Keratinocyte (primary cell): Measurements from ENCODE around the gene RUFY3. TPM values are rescaled to one million over a fixed set of nuclear protein-coding genes. Genes with fewer than 3 reads are reported as not detected.
"Not testable (repeated sequence)": the region's sequence is repeated elsewhere in the genome, so short reads cannot be mapped to it uniquely, and the experiment has no call there.

ENCODE experiments used
- DNase-seq: peaks from one replicate; pipeline ENCODE4 v3.0.0-alpha.2; 2011; ENCODE audit warnings: low read depth, missing footprints, low spot score
- FAIRE-seq: peaks from 2 replicates; lab custom pipeline; 2011; peaks lifted over from hg19 to GRCh38; lab: Jason Lieb, UNC
- H2AFZ ChIP-seq: 2 replicates; pipeline ENCODE4 v1.6.0; 2012; ENCODE audit warnings: low read length, control low read depth, inconsistent platforms; ENCODE audit not compliant: control insufficient read depth
- H3K27ac ChIP-seq: 2 replicates; pipeline ENCODE4 v1.5.1; 2011; ENCODE audit warnings: low read length; ENCODE audit not compliant: control insufficient read depth, insufficient read depth
- H3K27me3 ChIP-seq: 3 replicates; pipeline ENCODE4 v1.6.0; 2011; ENCODE audit warnings: low read length; ENCODE audit not compliant: control insufficient read depth, insufficient read depth; ENCODE audit errors: extremely low read depth
- H3K36me3 ChIP-seq, 2 experiments: 2 replicates in 1 of 2; 3 replicates in 1 of 2; pipeline ENCODE4 v1.5.1; 2011; ENCODE audit warnings: low read length in 2 of 2, mild to moderate bottlenecking in 1 of 2; ENCODE audit not compliant: control insufficient read depth in 2 of 2, insufficient read depth in 2 of 2; ENCODE audit errors: extremely low read depth in 1 of 2
- H3K4me1 ChIP-seq: 3 replicates; pipeline ENCODE4 v1.5.1; 2011; ENCODE audit warnings: low read length; ENCODE audit not compliant: control insufficient read depth, insufficient read depth; ENCODE audit errors: extremely low read depth
- H3K4me2 ChIP-seq: 3 replicates; pipeline ENCODE4 v1.6.0; 2011; ENCODE audit warnings: low read depth, low read length; ENCODE audit not compliant: control insufficient read depth, insufficient read depth; ENCODE audit errors: extremely low read depth
- H3K4me3 ChIP-seq, 3 experiments: fragments of 200-600 bp in 1 of 3; sonication (generic) in 1 of 3; 2 replicates in 2 of 3; 3 replicates in 1 of 3; pipeline ENCODE4 v1.5.1; 2011 to 2016; ENCODE audit warnings: low read length in 3 of 3, mild to moderate bottlenecking in 3 of 3, control low read depth in 2 of 3, inconsistent platforms in 1 of 3, low read depth in 1 of 3, mixed read lengths in 1 of 3, mixed run types in 1 of 3, moderate library complexity in 1 of 3; ENCODE audit not compliant: control insufficient read depth in 2 of 3, insufficient read depth in 2 of 3; ENCODE audit errors: extremely low read depth in 1 of 3
- H3K79me2 ChIP-seq: 2 replicates; pipeline ENCODE4 v1.6.0; 2012; ENCODE audit warnings: low read length; ENCODE audit not compliant: control insufficient read depth, insufficient read depth
- H3K9ac ChIP-seq: 3 replicates; pipeline ENCODE4 v1.6.0; 2011; ENCODE audit warnings: low read length; ENCODE audit not compliant: control insufficient read depth, insufficient read depth; ENCODE audit errors: extremely low read depth
- H3K9me1 ChIP-seq: 3 replicates; pipeline ENCODE4 v1.6.0; 2011; ENCODE audit warnings: low read length; ENCODE audit not compliant: control insufficient read depth, insufficient read depth; ENCODE audit errors: extremely low read depth
- H3K9me3 ChIP-seq: 2 replicates; pipeline ENCODE4 v1.5.1; 2012; ENCODE audit warnings: low read depth, low read length; ENCODE audit not compliant: control insufficient read depth
- H4K20me1 ChIP-seq: 3 replicates; pipeline ENCODE4 v1.6.0; 2011; ENCODE audit warnings: low read length; ENCODE audit not compliant: control insufficient read depth, insufficient read depth; ENCODE audit errors: extremely low read depth
- EZH2 ChIP-seq: IDR thresholded peaks from one replicate; pipeline ENCODE4 v1.6.1; 2012; ENCODE audit warnings: inconsistent platforms, mild to moderate bottlenecking, low read length, moderate library complexity
- dilution Hi-C: fragments of 300-500 bp; cut with MboI; formaldehyde crosslinking; loops from one replicate; pipeline ENCODE4 v1.7.0; 2020; ENCODE audit warnings: low sequenced_read_pairs; ENCODE audit not compliant: extremely low pct_ligation_motif_present
- polyA plus RNA-seq, 5 experiments: library from polyadenylated mRNA; depleted of rRNA in 3 of 5; stranded (reverse) in 3 of 5; stranded (forward) in 1 of 5; unstranded in 1 of 5; fragments of >200 nt; gene quantifications; 1 replicate in 1 of 5; 2 replicates in 3 of 5; 3 replicates in 1 of 5; pipeline versions ENCODE4 v1.2.1 to v1.2.3, GENCODE V29; 2011 to 2012; ENCODE audit warnings: missing spikeins in 2 of 5, low read depth in 1 of 5, low replicate concordance in 1 of 5
- TF ChIP-seq, protein P1 (sequence below), 3 experiments: IDR thresholded peaks in 1 of 3; conservative IDR thresholded peaks in 1 of 3; optimal IDR thresholded peaks in 1 of 3; 2 replicates in 2 of 3; 3 replicates in 1 of 3; pipeline versions ENCODE3 to v1.5.1; 2011; ENCODE audit warnings: low read length in 3 of 3, mild to moderate bottlenecking in 3 of 3, moderate library complexity in 2 of 3, control low read depth in 1 of 3, inconsistent platforms in 1 of 3; ENCODE audit not compliant: insufficient read depth in 2 of 3; ENCODE audit errors: extremely low read depth in 1 of 3

The RUFY3 gene
- polyA plus RNA-seq, 1 donor (not counting 4 experiments of a cell fraction or from before 2014, with no cell fraction given): 18.9 TPM

DNA sequence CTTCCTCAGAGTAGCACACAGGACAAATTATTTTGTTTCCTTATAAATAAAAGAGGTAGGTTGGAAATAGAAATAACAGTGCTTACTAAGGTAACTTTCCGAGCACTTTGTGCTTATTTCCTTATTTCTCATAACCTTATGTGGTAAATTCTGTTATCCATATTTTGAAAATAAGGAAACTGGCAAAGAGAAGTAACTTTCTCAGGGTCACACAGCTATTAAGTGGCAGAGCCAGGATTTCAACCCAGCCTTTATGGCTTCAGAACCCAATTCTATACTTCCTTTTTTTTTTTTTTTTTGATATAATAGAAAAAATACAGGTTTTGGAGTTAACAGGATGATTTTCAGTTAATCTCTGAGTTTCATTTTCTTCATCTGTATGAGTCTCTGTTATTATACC, 30.1 kb upstream of the RUFY3 start:
- Histone ChIP-seq H3K4me2 (no peak overlapping the region), H3K36me3 (peaks cover 0 to 5% of the 10 kb centered on the region in 2 experiments)
- DNase-seq: no peak

DNA sequence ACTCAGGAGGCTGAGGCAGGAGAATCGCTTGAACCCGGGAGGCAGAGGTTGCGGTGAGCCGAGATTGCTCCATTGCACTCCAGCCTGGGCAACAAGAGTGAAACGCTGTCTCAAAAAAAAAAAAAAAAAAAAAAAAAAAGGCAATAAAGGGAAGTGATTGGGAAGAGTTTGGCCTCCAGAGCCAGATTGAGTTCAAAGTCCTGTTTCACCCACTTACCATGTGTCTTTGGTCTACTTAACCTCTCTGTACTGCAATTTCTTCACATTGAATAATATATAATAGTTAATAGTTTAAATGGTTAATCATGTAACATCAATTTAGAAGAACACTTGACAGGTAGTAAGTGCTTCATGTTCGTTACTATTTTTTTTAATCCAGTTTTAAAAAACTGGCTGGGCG, 27.1 kb upstream of the RUFY3 start:
- FAIRE-seq, H2AFZ ChIP-seq, DNase-seq, H4K20me1 ChIP-seq, H3K27me3 ChIP-seq, H3K4me2 ChIP-seq, H3K9me3 ChIP-seq, H3K27ac ChIP-seq, H3K9me1 ChIP-seq, H3K36me3 ChIP-seq, H3K4me3 ChIP-seq, dilution Hi-C loops, H3K9ac ChIP-seq: not testable (repeated sequence)
- H3K4me1 ChIP-seq: peaks cover 11% of the 10 kb centered on the region
- peaks cover 26% of the 10 kb centered on the region for H3K79me2 ChIP-seq

More for the DNA sequence above, 30.1 kb upstream of the RUFY3 start:
- peaks cover 19% of the 10 kb centered on the region for H3K4me1 ChIP-seq
- H3K27me3 ChIP-seq: no peaks in the 10 kb centered on the region
- H3K9me3 ChIP-seq: no peaks in the 10 kb centered on the region
- no peak overlapping the region for H3K9ac ChIP-seq
- no peaks in the 10 kb centered on the region for H4K20me1 ChIP-seq
- FAIRE-seq: no peak
- no peak overlapping the region for H2AFZ ChIP-seq
- no peak overlapping the region for H3K4me3 ChIP-seq
- H3K79me2 ChIP-seq: peaks cover 39% of the 10 kb centered on the region
- no peak for TF ChIP-seq EZH2
- TF ChIP-seq, protein P1, sequence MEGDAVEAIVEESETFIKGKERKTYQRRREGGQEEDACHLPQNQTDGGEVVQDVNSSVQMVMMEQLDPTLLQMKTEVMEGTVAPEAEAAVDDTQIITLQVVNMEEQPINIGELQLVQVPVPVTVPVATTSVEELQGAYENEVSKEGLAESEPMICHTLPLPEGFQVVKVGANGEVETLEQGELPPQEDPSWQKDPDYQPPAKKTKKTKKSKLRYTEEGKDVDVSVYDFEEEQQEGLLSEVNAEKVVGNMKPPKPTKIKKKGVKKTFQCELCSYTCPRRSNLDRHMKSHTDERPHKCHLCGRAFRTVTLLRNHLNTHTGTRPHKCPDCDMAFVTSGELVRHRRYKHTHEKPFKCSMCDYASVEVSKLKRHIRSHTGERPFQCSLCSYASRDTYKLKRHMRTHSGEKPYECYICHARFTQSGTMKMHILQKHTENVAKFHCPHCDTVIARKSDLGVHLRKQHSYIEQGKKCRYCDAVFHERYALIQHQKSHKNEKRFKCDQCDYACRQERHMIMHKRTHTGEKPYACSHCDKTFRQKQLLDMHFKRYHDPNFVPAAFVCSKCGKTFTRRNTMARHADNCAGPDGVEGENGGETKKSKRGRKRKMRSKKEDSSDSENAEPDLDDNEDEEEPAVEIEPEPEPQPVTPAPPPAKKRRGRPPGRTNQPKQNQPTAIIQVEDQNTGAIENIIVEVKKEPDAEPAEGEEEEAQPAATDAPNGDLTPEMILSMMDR (optimal IDR thresholded peaks at IDR 0.05 in 1 of 3, IDR thresholded peaks at IDR 0.05 in 1 of 3, conservative IDR thresholded peaks at IDR 0.05 in 1 of 3; ENCODE audit: extremely low read depth in 1 of 3, insufficient read depth in 2 of 3, low read length in 3 of 3): no peak
- no peaks in the 10 kb centered on the region for H3K9me1 ChIP-seq
- dilution Hi-C loops: no loop called here
- no peak overlapping the region for H3K27ac ChIP-seq

DNA sequence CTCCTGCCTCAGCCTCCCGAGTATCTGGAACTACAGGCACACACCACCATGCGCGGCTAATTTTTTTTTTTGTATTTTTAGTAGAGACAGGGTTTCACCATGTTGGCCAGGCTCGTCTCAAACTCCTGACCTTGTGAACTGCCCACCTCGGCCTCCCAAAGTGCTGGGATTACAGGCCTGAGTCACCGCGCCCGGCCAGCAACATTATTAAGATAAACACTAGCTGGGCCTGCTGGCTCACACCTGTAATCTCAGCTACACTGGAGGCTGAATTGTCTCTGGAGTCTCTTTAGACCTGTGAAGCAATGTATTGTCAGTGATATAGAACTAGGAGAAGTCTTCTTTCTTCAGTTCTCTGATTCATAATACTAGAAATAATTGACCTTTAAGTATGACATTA, 23.3 kb upstream of the RUFY3 start:
- H3K79me2 ChIP-seq, H3K9ac ChIP-seq, H3K4me3 ChIP-seq, H4K20me1 ChIP-seq, H3K9me1 ChIP-seq, H3K27ac ChIP-seq, H3K27me3 ChIP-seq, H3K36me3 ChIP-seq, dilution Hi-C loops, H3K9me3 ChIP-seq, H2AFZ ChIP-seq, DNase-seq, FAIRE-seq, H3K4me1 ChIP-seq, H3K4me2 ChIP-seq: not testable (repeated sequence)
